Brain microvascular endothelial cell (primary cell): ENCODE data around the gene LRRTM1.

ENCODE experiments used
- DNase-seq: peaks from one replicate; pipeline ENCODE4 v3.0.0-alpha.2; 2020
- H3K27ac ChIP-seq: fragments of 250-450 bp; sonication (Bioruptor Pico); 2 replicates; pipeline ENCODE4 v1.5.1; 2020; ENCODE audit warnings: mild to moderate bottlenecking, moderate library complexity
- H3K27me3 ChIP-seq: fragments of 250-450 bp; sonication (Bioruptor Pico); replicated peaks from 2 replicates; pipeline ENCODE4 v1.5.1; 2020; ENCODE audit warnings: mild to moderate bottlenecking
- H3K36me3 ChIP-seq: fragments of 250-450 bp; sonication (Bioruptor Pico); replicated peaks from 2 replicates; pipeline ENCODE4 v1.5.1; 2020; ENCODE audit warnings: mild to moderate bottlenecking
- H3K4me3 ChIP-seq: 2 replicates; pipeline ENCODE4 v1.5.1; 2011; ENCODE audit warnings: low read depth, mild to moderate bottlenecking, control low read depth, low read length, moderate library complexity
- CTCF ChIP-seq: IDR thresholded peaks from 2 replicates; pipeline ENCODE4 v1.5.1; 2011; ENCODE audit warnings: low read depth, mild to moderate bottlenecking, moderate library complexity, low read length, control low read depth, inconsistent platforms; ENCODE audit errors: missing control alignments
- in situ Hi-C: cut with HindIII; loops from 2 replicates; pipeline ENCODE4 v1.10.0; 2017; ENCODE audit warnings: low sequenced_read_pairs, low pct_ligation_motif_present

LRRTM1 gene

DNA sequence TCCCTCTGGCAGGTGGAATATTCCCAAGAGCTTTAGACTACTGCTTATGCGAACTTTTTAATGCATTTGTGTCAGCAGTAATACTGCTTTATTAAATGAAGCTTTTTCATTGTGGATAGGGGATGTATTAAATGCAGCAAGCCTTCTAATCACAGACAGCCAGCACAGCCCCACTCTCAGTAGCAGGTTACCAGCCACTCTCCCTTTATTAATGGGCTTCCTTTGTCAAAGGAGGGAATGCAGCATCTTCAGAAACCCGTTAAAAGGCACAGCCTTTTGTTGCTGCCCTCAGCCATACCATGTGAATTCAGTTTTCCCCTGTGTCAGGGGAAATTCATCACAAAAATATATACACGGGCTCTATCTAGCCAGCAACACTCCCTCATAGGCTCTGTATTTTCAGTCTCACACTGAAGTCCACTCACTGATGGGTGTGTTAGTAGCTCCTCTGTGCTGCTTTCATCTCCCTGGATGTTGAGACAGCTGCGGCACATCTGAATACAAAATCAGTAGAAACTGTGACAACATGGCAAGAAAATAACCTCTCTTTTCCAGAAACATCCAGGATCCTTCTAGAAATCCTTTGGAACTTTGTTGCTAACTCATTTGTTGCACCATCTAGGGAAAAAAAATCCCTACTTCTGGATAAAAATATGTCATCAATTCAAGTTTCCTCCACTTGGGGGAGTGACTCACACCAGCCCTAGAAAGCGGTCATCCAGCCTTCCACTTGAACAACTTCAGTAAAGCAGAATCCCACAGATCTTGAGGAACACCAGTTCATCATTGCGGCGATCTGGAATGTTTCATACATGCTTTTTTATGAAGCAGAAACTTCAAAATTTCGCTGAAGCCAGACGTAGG lies 48.4 kb downstream of the LRRTM1 start:
- H3K36me3 ChIP-seq, result no peaks in the 10 kb centered on the region
- H3K27ac ChIP-seq, result no peak overlapping the region
- no peak overlapping the region for H3K4me3 ChIP-seq
- H3K27me3 ChIP-seq, result no peaks in the 10 kb centered on the region
- TF ChIP-seq CTCF, result peak; percentile 18
- no peak for DNase-seq
- in situ Hi-C loops, result no loop called here

DNA sequence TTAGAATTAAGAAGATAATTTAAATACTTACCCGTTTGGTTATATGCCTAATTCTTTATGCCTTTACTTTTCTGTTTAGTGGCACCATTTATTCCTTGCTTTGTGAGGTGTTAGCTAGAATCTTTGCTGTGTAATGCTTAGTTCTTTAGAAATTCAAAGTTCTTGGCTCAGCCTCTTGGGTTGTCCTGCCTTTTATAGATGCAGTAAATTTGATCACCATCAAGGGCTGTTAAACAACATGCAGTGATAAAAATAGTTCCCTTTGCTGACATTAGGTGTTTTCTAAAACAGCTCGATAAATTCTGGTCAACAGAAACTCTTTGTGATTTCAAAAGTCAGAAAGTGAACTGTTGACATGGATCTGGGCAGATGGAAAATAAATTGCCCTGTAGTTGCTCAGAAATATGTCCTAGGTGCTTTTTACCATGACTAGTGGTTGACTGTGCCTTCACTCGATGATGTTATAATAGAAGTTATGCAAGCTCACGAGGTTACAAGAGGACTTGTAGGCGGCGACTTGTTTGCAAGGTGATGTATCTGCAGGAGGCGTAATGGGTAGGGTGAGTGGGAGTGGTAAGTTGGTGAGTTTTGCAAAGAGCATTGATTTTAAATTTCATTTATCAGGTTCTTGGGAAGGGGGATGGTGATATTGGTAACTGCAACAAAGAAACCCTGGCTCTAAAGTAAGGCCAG lies 52.1 kb downstream of the LRRTM1 start:
- Histone ChIP-seq H3K27ac (no peak overlapping the region), H3K36me3 (no peaks in the 10 kb centered on the region), H3K4me3 (no peak overlapping the region), H3K27me3 (no peaks in the 10 kb centered on the region)
- no peak for TF ChIP-seq CTCF
- no peak for DNase-seq
- in situ Hi-C loops, result no loop called here
